Loucy (cell line): ENCODE results near the gene C11orf52.

Experiments used
- H2AFZ ChIP-seq: fragments of 200-600 bp; sonication (generic); 2 replicates; pipeline ENCODE4 v1.6.0; 2016; ENCODE audit warnings: antibody characterized with exemption, mild to moderate bottlenecking, low read length, moderate library complexity
- H3F3A ChIP-seq: fragments of 200-600 bp; 2 replicates; pipeline ENCODE4 v1.6.0; 2016; ENCODE audit warnings: antibody characterized with exemption, low read depth, mild to moderate bottlenecking
- H3K27me3 ChIP-seq: fragments of 200-600 bp; sonication (generic); 2 replicates; pipeline ENCODE4 v1.6.1; 2014; ENCODE audit warnings: low read length, mild to moderate bottlenecking; ENCODE audit not compliant: insufficient read depth, poor library complexity, severe bottlenecking
- H3K36me3 ChIP-seq: fragments of 200-600 bp; sonication (generic); 2 replicates; pipeline ENCODE4 v1.6.1; 2016; ENCODE audit warnings: low read length; ENCODE audit not compliant: insufficient read depth
- H3K4me1 ChIP-seq: fragments of 200-600 bp; sonication (generic); 2 replicates; pipeline ENCODE4 v1.5.1; 2014; ENCODE audit warnings: low read length, mild to moderate bottlenecking; ENCODE audit not compliant: insufficient read depth, poor library complexity, severe bottlenecking
- H3K4me2 ChIP-seq: fragments of 200-600 bp; sonication (generic); 2 replicates; pipeline ENCODE4 v1.6.0; 2014; ENCODE audit warnings: antibody characterized with exemption, low read length, low read depth, mild to moderate bottlenecking; ENCODE audit not compliant: poor library complexity, severe bottlenecking
- H3K4me3 ChIP-seq: fragments of 200-600 bp; sonication (generic); 2 replicates; pipeline ENCODE4 v1.5.1; 2014; ENCODE audit warnings: low read length, mild to moderate bottlenecking, mixed read lengths; ENCODE audit not compliant: poor library complexity, severe bottlenecking
- H3K79me2 ChIP-seq: fragments of 200-600 bp; sonication (generic); 2 replicates; pipeline ENCODE4 v1.6.1; 2014; ENCODE audit warnings: low read length; ENCODE audit not compliant: insufficient read depth
- H3K9ac ChIP-seq: fragments of 200-600 bp; sonication (generic); 2 replicates; pipeline ENCODE4 v1.6.0; 2014; ENCODE audit warnings: mild to moderate bottlenecking, low read depth, low read length, moderate library complexity; ENCODE audit not compliant: poor library complexity, severe bottlenecking
- H3K9me2 ChIP-seq: fragments of 200-600 bp; sonication (generic); replicated peaks from 2 replicates; pipeline ENCODE4 v1.6.1; 2016; ENCODE audit warnings: low read depth, low read length, mixed read lengths
- H3K9me3 ChIP-seq: fragments of 200-600 bp; sonication (generic); 2 replicates; pipeline ENCODE4 v1.6.1; 2014; ENCODE audit warnings: mild to moderate bottlenecking, antibody characterized with exemption, low read length, low read depth; ENCODE audit not compliant: insufficient read depth
- H4K20me1 ChIP-seq: fragments of 200-600 bp; sonication (generic); 2 replicates; pipeline ENCODE4 v1.6.0; 2014; ENCODE audit warnings: antibody characterized with exemption, low read length, mild to moderate bottlenecking; ENCODE audit not compliant: insufficient read depth, poor library complexity, severe bottlenecking
- CTCF ChIP-seq: fragments of 200-600 bp; sonication (generic); conservative IDR thresholded peaks from 2 replicates; pipeline ENCODE4 v1.5.1; 2014; ENCODE audit warnings: mild to moderate bottlenecking, antibody characterized with exemption, low read length
- EZH2phosphoT487 ChIP-seq: fragments of 200-600 bp; IDR thresholded peaks from 2 replicates; pipeline ENCODE4 v1.6.1; 2018; ENCODE audit warnings: antibody characterized with exemption, mild to moderate bottlenecking, moderate library complexity, borderline replicate concordance

The C11orf52 gene

GRCh38 chr11:111951565-111951964 lies 32.9 kb downstream of the C11orf52 start:
- Histone ChIP-seq H2AFZ (no peak overlapping the region), H3K4me2 (no peak overlapping the region), H3K27me3 (no peaks in the 10 kb centered on the region), H4K20me1 (no peaks in the 10 kb centered on the region), H3F3A (no peaks in the 10 kb centered on the region), H3K9me3 (peaks cover 4% of the 10 kb centered on the region; the same call in 1 of the 2 replicates), H3K4me3 (no peak overlapping the region), H3K36me3 (no peaks in the 10 kb centered on the region), H3K9me2 (no peaks in the 10 kb centered on the region), H3K4me1 (peaks cover 14% of the 10 kb centered on the region), H3K79me2 (no peaks in the 10 kb centered on the region), H3K9ac (no peak overlapping the region)
- TF ChIP-seq EZH2phosphoT487 = no peak

- Histone ChIP-seq H2AFZ (no peak overlapping the region), H3F3A (no peaks in the 10 kb centered on the region), H3K9ac (no peak overlapping the region), H3K27me3 (no peaks in the 10 kb centered on the region), H3K79me2 (no peaks in the 10 kb centered on the region), H4K20me1 (no peaks in the 10 kb centered on the region), H3K4me2 (no peak overlapping the region), H3K9me2 (no peaks in the 10 kb centered on the region), H3K4me3 (no peak overlapping the region), H3K4me1 (peaks cover 9% of the 10 kb centered on the region), H3K9me3 (peaks cover 4% of the 10 kb centered on the region; the same call in 1 of the 2 replicates), H3K36me3 (no peaks in the 10 kb centered on the region)
- TF ChIP-seq CTCF (no peak), EZH2phosphoT487 (no peak)
Observed at GRCh38 chr11:111954154-111954553, 35.4 kb downstream of the C11orf52 start.

- Histone ChIP-seq H4K20me1 (no peaks in the 10 kb centered on the region), H3K79me2 (no peaks in the 10 kb centered on the region), H3K4me2 (no peak overlapping the region), H3K9me2 (no peaks in the 10 kb centered on the region), H3K4me3 (no peak overlapping the region), H3K4me1 (no peaks in the 10 kb centered on the region), H3F3A (no peaks in the 10 kb centered on the region), H3K9me3 (no peaks in the 10 kb centered on the region), H3K27me3 (no peaks in the 10 kb centered on the region), H3K9ac (no peak overlapping the region), H3K36me3 (no peaks in the 10 kb centered on the region), H2AFZ (no peak overlapping the region)
- no peak for TF ChIP-seq EZH2phosphoT487
- no peak for TF ChIP-seq CTCF
Observed at GRCh38 chr11:111957663-111958444, 39.1 kb downstream of the C11orf52 start.

GRCh38 chr11:111960916-111961315 lies 42.2 kb downstream of the C11orf52 start:
- H3K4me3 ChIP-seq = no peak overlapping the region
- H3K9me2 ChIP-seq = no peaks in the 10 kb centered on the region
- H3K4me2 ChIP-seq = no peak overlapping the region
- no peaks in the 10 kb centered on the region for H3F3A ChIP-seq
- TF ChIP-seq CTCF (no peak), EZH2phosphoT487 (no peak)
- H3K27me3 ChIP-seq = no peaks in the 10 kb centered on the region
- no peaks in the 10 kb centered on the region for H3K79me2 ChIP-seq
- H3K4me1 ChIP-seq = no peaks in the 10 kb centered on the region
- H4K20me1 ChIP-seq = no peaks in the 10 kb centered on the region
- H3K9ac ChIP-seq = no peak overlapping the region
- H2AFZ ChIP-seq = no peak overlapping the region
- no peaks in the 10 kb centered on the region for H3K36me3 ChIP-seq
- no peaks in the 10 kb centered on the region for H3K9me3 ChIP-seq
